SK-MEL-5 (cell line): ENCODE measurements around the gene CT45A7. TPM values are rescaled to one million over a fixed set of nuclear protein-coding genes. Genes with fewer than 3 reads are reported as not detected.
"Not testable (repeated sequence)": the region's sequence is repeated elsewhere in the genome, so short reads cannot be mapped to it uniquely, and the experiment has no call there.

ENCODE experiments used
- DNase-seq: peaks from one replicate; pipeline ENCODE4 v3.0.0-alpha.2; 2016; ENCODE audit warnings: low read depth, low spot score
- in situ Hi-C: cut with HindIII; loops from 2 replicates; pipeline ENCODE4 v1.10.0; 2016; ENCODE audit warnings: low sequenced_read_pairs, high pct_unique_total_duplicates, low pct_unique_long_range_greater_than_20kb
- polyA plus RNA-seq, 2 experiments: library from polyadenylated mRNA; depleted of rRNA; stranded (reverse); fragments of >200 nt; gene quantifications; 2 replicates each; pipeline ENCODE4 v1.2.3, GENCODE V29; 2015
- total RNA-seq: library from RNA; depleted of rRNA; stranded (reverse); fragments of >200 nt; shearing (Covaris generic); gene quantifications from 2 replicates; pipeline ENCODE4 v1.2.3, GENCODE V29; 2014; rRNA removed

CT45A7 gene, protein sequence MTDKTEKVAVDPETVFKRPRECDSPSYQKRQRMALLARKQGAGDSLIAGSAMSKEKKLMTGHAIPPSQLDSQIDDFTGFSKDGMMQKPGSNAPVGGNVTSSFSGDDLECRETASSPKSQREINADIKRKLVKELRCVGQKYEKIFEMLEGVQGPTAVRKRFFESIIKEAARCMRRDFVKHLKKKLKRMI
- total RNA-seq: not detected in 2 replicates
- polyA plus RNA-seq (2015; cell fraction: cytosol; rRNA removed): not detected in 2 replicates
- polyA plus RNA-seq (2015; cell fraction: nucleus; rRNA removed): not detected in 2 replicates

DNA sequence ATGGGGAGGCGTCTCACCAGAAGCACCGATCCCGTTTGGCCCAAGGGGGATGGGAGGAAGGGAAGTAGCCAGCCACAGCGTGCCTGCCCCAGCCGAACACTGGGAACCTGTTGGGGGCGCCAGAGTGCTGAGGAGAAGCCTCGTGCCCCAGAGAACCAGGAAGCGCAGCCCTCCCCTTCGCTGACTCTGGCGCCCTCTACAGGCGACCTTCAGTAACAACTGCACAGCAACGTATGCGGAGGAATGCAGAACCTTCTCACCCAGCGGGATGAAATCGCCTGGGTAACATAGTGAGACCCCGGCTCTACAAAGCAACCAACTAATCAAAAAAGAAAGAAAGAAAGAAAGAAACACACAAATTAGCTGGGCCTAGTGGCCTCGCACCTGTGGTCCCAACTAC lies at the start of gene CT45A7:
CT45A7 (minus strand) TSS at position 101 of the 400 bp plus-strand sequence. CDS start 3,747 bp downstream, outside the sequence.
- DNase-seq, in situ Hi-C loops: not testable (repeated sequence)

DNA sequence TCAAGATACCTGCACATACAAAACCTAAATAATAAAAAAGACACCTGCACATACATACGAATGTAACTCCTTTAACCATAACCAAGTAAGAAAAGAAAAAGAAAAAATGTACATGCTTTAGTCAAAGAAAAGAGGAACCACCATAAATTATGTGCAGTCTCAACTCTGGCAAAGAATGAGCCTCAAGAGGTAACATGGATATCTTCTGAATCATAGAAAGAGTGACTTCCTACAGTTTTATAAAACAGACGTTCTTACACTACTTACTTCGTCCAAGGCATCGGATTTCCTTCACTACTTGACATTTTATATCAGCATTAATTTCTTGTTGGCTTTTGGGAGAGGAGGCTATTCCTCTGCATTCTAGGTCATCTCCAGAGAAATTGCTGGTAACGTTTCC lies 45.7 kb upstream of the CT45A7 start:
- in situ Hi-C loops, DNase-seq: not testable (repeated sequence)

DNA sequence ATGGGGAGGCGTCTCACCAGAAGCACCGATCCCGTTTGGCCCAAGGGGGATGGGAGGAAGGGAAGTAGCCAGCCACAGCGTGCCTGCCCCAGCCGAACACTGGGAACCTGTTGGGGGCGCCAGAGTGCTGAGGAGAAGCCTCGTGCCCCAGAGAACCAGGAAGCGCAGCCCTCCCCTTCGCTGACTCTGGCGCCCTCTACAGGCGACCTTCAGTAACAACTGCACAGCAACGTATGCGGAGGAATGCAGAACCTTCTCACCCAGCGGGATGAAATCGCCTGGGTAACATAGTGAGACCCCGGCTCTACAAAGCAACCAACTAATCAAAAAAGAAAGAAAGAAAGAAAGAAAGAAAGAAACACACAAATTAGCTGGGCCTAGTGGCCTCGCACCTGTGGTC lies 34.6 kb upstream of the CT45A7 start, which contains the start of gene CT45A9:
CT45A9 (minus strand) TSS at position 101 of the 400 bp plus-strand sequence. CDS start 3,751 bp downstream, outside the sequence.
- DNase-seq, in situ Hi-C loops: not testable (repeated sequence)

DNA sequence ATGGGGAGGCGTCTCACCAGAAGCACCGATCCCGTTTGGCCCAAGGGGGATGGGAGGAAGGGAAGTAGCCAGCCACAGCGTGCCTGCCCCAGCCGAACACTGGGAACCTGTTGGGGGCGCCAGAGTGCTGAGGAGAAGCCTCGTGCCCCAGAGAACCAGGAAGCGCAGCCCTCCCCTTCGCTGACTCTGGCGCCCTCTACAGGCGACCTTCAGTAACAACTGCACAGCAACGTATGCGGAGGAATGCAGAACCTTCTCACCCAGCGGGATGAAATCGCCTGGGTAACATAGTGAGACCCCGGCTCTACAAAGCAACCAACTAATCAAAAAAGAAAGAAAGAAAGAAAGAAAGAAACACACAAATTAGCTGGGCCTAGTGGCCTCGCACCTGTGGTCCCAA lies 17.4 kb upstream of the CT45A7 start, which contains the start of gene CT45A8:
CT45A8 (minus strand) TSS at position 101 of the 400 bp plus-strand sequence. CDS start 3,755 bp downstream, outside the sequence.
- in situ Hi-C loops, DNase-seq: not testable (repeated sequence)

DNA sequence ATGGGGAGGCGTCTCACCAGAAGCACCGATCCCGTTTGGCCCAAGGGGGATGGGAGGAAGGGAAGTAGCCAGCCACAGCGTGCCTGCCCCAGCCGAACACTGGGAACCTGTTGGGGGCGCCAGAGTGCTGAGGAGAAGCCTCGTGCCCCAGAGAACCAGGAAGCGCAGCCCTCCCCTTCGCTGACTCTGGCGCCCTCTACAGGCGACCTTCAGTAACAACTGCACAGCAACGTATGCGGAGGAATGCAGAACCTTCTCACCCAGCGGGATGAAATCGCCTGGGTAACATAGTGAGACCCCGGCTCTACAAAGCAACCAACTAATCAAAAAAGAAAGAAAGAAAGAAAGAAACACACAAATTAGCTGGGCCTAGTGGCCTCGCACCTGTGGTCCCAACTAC lies 17.2 kb downstream of the CT45A7 start, which contains the start of gene CT45A2:
CT45A2 (minus strand) TSS at position 101 of the 400 bp plus-strand sequence. CDS start 3,747 bp downstream, outside the sequence.
- in situ Hi-C loops: not testable (repeated sequence)

DNA sequence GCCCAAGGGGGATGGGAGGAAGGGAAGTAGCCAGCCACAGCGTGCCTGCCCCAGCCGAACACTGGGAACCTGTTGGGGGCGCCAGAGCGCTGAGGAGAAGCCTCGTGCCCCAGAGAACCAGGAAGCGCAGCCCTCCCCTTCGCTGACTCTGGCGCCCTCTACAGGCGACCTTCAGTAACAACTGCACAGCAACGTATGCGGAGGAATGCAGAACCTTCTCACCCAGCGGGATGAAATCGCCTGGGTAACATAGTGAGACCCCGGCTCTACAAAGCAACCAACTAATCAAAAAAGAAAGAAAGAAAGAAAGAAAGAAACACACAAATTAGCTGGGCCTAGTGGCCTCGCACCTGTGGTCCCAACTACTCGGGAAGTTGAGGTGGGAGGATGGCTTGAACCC lies 34.4 kb downstream of the CT45A7 start, which contains the start of gene CT45A6:
CT45A6 (minus strand) TSS at position 101 of the 400 bp plus-strand sequence. CDS start 3,794 bp downstream, outside the sequence.
- in situ Hi-C loops, DNase-seq: not testable (repeated sequence)

More for the DNA sequence above, 17.2 kb downstream of the CT45A7 start, which contains the start of gene CT45A2:
- DNase-seq: not testable (repeated sequence)

DNA sequence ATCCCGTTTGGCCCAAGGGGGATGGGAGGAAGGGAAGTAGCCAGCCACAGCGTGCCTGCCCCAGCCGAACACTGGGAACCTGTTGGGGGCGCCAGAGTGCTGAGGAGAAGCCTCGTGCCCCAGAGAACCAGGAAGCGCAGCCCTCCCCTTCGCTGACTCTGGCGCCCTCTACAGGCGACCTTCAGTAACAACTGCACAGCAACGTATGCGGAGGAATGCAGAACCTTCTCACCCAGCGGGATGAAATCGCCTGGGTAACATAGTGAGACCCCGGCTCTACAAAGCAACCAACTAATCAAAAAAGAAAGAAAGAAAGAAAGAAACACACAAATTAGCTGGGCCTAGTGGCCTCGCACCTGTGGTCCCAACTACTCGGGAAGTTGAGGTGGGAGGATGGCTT lies 51.7 kb downstream of the CT45A7 start, which contains the start of gene CT45A5:
CT45A5 (minus strand) TSS at position 101 of the 400 bp plus-strand sequence. CDS start 3,774 bp downstream, outside the sequence.
- DNase-seq, in situ Hi-C loops: not testable (repeated sequence)

Other genes starting within 250 kb of the CT45A7 start
- gene CT45A1, start 123.6 kb downstream of the CT45A7 start, total RNA-seq: 2.4 and 2.8 TPM in 2 replicates
- 54.6 and 61.6 TPM in 2 replicates for gene CT45A3, start 69.1 kb downstream of the CT45A7 start, total RNA-seq
- gene CT45A5, start 51.8 kb downstream of the CT45A7 start, total RNA-seq: 35.2 and 41.3 TPM in 2 replicates
- gene CT45A6, start 34.5 kb downstream of the CT45A7 start, total RNA-seq: not detected in 2 replicates
- not detected in 2 replicates for gene CT45A2, start 17.3 kb downstream of the CT45A7 start, total RNA-seq
- gene CT45A8, start 17.3 kb upstream of the CT45A7 start, total RNA-seq: not detected in 2 replicates
- gene CT45A9, start 34.5 kb upstream of the CT45A7 start, total RNA-seq: not detected in 2 replicates
- 141 and 152 TPM in 2 replicates for gene CT45A10, start 56.2 kb upstream of the CT45A7 start, total RNA-seq
- gene SAGE1, start 56.4 kb upstream of the CT45A7 start, total RNA-seq: 20.4 and 22.8 TPM in 2 replicates
- gene MMGT1, start 136.7 kb upstream of the CT45A7 start, total RNA-seq: 28.2 and 28.3 TPM in 2 replicates
- gene SLC9A6, start 148.2 kb upstream of the CT45A7 start, total RNA-seq: 17.7 and 18.7 TPM in 2 replicates